ENCODE measurements around the gene WSB2.

- TF ChIP-seq CTCF (IDR thresholded peaks at IDR 0.05) (no peak), POLR2A (IDR thresholded peaks at IDR 0.05) (no peak)
These were observed 37.6 kb downstream of the WSB2 start for GRCh38 chr12:118023301-118023860.
